ENCODE measurements around the gene RAI14. TPM values are rescaled to one million over a fixed set of nuclear protein-coding genes. Genes with fewer than 3 reads are reported as not detected.
A peak's percentile ranks its signal among the peaks of the same experiment; 100 is the strongest.
"Not testable (repeated sequence)": the region's sequence is repeated elsewhere in the genome, so short reads cannot be mapped to it uniquely, and the experiment has no call there.

The RAI14 gene
- polyA plus RNA-seq, 3 donors: 88.2 to 105 (median 97.5) TPM

DNA sequence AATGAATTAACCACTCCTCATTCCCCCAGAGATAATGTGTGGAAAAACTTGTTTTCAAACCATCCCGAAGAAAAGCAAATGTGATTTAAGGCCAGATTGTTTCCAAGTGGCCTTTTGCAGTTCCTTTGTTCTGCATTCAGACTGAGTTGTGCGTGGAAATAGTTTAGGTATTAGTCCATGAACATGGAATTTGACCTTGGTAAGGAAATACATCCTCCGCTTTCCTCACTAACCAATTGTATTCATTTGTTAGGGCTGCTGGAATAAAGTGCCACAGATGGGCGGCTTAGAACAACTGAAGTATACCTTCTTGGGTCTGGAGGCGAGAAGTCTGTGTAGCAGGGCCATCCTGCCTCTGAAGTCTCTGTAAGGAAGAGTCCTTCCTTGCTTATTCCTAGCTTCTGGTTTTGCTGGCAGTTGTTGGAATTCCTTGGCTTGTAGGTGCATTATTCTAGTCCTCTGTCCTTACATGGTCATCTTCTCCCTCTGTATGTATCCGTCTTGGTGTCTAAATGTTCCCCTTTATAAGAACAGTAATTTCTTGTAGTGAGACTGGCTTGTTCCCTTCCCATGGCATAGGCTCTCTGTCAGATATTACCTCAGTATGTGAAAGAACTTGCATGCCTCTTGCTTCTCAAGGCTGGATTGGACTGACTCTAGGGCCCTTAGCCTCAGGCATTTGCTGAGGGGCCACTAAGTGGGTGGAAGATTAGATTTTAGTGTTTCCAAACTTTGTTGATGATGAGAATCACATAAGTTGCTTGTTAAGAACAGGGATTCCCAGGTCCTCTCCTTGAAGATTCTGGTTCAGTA is 53.9 kb downstream of the RAI14 start:
- DNase-seq (ENCODE audit: extremely low read depth in 1 of 11, low read depth in 9 of 11, low spot score in 4 of 11): peak in 2 of 11 donors; percentile 23 to 48

DNA sequence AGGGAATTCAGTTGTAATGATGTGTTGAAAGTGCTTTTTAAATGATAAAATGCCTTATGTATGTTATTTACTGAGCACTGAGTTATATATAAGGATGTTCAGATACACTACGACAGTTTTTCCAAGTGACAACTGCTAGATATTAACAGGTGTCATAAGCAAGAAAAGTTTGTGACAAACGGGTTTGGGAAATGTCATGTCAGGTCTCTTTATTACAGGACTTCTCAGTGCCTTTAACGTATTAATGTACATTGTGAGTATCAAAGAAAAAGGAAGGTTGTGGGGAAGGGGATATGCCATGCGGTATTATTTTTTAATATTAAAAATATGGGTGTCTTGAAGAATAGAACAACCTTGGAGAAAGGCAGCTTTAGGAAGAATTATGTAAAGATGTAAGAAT is 56.4 kb downstream of the RAI14 start:
- no peak for DNase-seq (ENCODE audit: extremely low read depth in 1 of 11, low read depth in 9 of 11, low spot score in 4 of 11)

DNA sequence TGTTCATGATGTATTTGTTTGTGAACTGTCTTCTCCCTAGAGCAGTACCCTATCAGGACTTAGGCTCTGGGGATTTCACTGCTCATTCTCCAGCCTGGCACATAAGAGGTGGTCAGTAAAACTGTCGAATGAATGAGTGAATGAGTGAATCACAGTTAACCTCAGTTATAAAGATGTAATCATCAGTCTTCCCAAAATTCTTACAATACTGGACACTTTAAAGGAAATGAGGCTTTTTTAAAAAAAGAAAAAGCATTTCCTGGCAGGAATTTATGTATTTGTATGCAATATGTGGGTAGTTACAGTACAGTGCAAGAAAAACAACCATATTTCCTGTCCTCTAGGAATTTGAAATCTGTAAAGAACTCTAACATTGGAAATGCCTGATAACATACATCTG is 59.6 kb downstream of the RAI14 start:
- peak in 1 of 11 donors; percentile 35 for DNase-seq (ENCODE audit: extremely low read depth in 1 of 11, low read depth in 9 of 11, low spot score in 4 of 11)

DNA sequence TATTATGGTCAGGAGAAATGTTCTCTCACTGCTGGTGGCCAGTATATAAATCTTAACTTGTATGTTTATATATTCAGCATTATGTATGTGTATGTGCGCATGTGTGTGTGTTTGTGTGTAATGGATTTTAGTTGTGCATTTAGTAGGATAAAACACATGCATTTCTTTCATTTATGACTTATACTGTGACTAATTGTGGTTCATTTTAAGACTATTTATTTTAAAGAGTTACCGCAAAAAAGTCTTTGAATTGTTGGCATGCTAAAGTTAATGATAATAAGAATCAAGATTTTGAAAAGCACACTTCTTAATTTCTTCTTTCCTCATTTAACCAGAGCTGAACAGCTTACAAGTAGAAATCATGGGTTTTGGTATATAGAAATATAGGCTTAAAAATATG is 60.9 kb downstream of the RAI14 start:
- no peak for DNase-seq (ENCODE audit: extremely low read depth in 1 of 11, low read depth in 9 of 11, low spot score in 4 of 11)

DNA sequence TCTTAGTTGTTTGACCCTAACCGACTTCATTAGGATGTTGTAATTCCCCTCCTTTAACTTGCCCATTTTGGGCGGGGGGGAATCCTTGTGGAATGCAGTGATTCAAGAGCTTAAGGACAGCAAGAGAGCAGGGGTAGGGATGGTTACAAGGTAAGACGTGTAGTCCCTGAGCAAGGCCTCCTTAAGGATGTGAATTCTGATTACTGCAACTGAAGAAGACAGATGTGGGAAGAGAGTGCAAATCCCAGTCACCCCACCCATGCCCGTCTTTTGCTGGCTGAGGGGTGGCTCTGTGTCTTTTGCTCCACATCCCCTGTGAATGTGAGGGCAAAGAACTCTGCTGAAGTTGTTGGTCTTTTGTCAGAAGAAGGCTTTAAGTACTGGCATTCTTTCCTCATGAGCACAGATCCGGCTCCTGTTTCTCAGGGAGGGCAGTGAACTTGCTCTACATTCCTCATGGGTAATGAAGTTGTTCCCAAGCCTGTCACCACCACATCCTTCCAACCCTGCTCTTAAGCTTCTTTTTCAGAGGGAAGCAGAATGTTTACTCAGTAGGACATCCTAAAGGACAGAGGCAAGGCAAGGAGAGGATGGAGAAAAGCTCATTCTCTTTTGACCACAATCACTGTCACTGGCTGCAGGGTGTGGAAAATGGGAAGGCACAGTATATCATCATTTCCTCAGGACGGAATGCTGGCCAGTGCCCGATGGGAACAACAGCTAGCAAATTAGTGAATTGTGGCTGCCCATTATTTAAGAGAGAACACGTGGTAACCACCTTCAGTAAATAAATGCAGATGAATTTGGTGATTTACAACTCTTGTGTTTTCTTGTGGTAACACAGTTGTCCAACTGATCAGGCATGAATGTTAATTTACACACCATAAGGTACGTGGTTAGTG is 61.5 kb downstream of the RAI14 start:
- DNase-seq (ENCODE audit: extremely low read depth in 1 of 11, low read depth in 9 of 11, low spot score in 4 of 11): peak in 10 of 11 donors; percentile 50 to 91 (median 72)

DNA sequence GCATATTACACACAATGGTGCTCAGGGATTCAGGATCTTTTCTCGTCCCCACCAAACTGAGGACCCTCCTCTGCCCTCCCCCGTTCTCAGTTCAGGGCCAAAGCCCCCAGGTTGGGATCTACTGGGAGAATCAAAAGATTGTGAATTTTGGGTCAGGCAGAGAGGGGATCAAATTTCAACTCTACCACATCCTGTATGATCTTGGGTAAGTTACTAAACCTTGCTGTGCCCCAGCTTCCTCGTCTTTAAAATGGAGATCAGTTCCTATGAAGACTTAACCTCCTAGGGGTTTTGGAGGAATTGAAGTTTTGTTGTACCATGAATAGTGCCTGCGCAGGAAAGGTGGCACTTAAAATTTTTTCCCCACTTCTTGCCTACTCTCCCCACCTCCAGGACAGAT is 62.4 kb downstream of the RAI14 start:
- no peak for DNase-seq (ENCODE audit: extremely low read depth in 1 of 11, low read depth in 9 of 11, low spot score in 4 of 11)

DNA sequence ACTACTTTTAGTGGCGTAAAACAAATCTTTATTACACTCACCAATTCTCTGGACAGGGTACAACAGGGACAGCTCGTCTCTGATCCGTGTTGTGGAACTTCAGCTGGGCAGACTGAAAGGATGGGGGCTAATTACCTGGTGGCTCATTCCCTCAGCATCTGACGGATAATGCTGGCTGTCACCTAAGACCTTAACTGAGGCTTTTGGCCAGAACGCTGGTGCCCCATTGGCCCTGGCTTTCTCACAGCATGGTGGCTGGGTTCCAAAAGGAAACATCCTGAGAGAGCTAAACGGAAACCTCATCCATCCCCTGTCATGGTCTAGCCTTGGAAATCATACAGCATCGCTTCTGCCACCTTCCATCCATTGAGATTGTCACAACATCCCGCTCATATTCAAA is 62.9 kb downstream of the RAI14 start:
- DNase-seq (ENCODE audit: extremely low read depth in 1 of 11, low read depth in 9 of 11, low spot score in 4 of 11): no peak

DNA sequence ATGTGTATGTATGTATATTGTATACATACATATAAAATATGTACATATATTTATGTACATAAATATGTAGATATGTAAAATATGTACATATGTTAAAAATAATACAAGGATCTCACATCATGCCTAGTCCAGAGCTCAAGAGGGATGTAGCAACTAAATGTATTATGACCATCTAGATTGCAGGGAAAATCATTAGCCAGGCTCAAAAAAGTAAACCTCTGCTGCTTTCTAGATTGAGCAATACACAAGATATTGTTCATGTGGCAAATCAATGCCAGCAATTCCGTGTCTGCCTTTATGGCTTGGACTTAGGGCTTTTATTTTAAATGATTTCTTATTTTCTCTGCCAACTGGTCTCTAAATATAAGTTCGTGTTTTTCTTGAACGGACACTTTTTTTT is 65.2 kb downstream of the RAI14 start:
- no peak for DNase-seq (ENCODE audit: extremely low read depth in 1 of 11, low read depth in 9 of 11, low spot score in 4 of 11)

DNA sequence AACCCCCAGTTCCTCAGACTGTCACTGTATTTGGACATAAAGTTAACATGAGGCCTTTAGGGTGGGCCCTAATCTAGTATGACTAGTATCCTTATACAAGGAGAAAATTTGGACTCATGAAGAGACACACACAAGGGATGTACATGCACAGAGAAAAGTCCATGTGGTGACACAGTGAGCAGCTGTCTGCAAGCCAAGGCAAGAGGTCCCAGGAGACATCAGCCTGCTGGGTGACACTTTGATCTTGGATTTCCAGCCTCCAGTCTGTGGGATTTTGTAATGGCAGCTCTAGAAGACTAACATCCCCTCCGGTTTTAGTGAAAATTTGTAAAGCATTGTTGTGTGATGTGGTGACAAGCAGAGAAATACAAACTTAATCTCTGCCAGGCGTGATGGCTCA is 66.1 kb downstream of the RAI14 start:
- no peak for DNase-seq (ENCODE audit: extremely low read depth in 1 of 11, low read depth in 9 of 11, low spot score in 4 of 11)

DNA sequence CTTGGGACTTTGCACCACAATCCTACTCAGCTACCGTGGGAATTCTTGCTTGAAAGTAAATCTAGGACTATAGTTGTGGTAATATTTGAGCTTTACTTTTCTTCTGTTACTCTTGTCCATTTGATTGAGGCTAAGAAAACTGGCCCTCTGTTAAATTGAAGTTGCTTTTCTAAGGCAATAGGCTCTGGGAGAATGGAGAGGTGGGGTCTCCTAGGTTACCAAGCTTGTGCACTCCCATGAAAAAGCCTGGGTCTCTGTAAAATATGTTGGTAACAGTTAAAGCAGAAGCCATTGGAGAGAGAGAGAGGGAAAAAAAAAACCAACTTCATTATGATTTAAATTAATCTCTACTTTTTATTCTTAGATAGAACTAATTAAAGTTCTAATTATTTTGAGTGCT is 68.6 kb downstream of the RAI14 start:
- DNase-seq (ENCODE audit: extremely low read depth in 1 of 11, low read depth in 9 of 11, low spot score in 4 of 11): no peak

DNA sequence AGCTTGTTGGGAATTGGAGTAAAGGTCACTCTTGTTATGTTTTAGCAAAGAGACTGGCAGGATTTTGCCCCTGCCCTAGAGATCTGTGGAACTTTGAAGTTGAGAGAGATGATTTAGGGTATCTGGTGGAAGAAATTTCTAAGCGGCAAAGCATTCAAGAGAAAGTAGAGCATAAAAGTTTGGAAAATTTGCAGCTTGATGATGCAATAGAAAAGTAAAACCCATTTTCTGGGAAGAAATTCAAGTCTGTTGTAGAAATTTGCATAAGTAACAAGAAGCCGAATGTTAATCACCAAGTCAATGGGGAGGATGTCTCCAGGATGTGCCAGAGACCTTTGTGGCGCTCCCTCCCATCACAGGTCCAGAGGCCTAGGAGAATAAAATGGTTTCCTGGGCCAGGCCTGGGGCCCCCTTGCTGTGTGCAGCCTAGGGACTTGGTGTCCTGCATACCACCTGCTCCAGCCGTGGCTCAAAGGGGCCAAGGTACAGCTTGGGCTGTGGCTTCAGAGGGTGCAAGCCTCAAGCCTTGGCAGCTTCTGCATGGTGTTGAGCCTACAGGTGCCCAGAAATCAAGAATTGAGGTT is 71.1 kb downstream of the RAI14 start:
- DNase-seq (ENCODE audit: extremely low read depth in 1 of 11, low read depth in 9 of 11, low spot score in 4 of 11): not testable (repeated sequence)

DNA sequence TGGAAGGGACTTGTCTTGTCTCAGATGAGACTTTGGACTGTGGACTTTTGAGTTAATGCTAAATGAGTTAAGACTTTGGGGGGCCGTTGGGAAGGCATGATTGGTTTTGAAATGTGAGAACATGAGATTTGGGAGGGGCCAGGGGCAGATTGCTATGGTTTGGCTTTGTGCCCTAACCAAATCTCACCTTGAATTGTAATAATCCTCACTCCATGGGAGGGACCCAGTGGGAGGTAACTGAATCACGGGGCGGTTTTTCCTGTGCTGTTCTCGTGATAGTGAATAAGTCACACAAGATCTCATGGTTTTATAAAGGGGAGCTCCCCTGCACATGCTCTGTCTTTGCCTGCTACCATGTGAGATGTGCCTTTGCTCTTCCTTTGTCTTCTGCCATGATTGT is 72.1 kb downstream of the RAI14 start:
- no peak for DNase-seq (ENCODE audit: extremely low read depth in 1 of 11, low read depth in 9 of 11, low spot score in 4 of 11)

DNA sequence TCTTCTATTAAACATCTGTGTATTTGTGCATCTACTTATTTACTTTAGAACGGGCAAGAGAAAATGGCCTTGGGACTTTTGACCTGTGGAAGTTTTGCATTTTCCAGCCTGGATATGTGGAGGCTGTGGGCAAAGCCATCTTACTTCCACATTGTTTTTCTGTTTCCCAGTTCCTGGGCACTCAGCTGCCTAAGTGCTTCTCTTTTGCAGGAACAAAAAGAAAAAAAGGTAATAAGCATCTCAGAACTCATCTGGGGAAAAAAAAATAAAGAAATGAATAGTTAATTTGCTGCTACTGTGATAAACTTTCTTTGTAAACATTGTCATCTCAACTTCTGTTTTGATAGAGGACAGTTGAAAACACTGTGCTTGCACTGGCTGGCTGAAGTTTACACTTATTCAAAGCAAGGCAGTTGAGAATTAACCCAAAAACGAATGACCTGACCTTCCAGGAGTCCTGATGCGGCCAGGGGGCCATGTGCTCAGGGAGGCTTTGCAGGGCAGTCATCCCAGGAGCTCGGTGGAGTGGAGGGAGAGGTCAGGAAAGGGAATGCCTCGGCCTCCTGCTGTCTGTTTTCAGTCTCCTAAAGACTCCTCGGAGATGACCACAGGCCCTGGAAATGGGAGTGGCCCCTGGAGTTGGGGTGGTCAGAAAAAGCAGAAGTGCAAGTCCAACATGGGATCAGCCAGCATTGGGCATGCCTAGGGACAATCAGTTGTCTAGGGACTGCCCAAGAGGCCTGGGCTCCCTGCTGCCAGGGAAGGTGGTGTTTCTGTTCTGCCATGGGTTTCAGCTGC is 75.5 kb downstream of the RAI14 start:
- no peak for DNase-seq (ENCODE audit: extremely low read depth in 1 of 11, low read depth in 9 of 11, low spot score in 4 of 11)

DNA sequence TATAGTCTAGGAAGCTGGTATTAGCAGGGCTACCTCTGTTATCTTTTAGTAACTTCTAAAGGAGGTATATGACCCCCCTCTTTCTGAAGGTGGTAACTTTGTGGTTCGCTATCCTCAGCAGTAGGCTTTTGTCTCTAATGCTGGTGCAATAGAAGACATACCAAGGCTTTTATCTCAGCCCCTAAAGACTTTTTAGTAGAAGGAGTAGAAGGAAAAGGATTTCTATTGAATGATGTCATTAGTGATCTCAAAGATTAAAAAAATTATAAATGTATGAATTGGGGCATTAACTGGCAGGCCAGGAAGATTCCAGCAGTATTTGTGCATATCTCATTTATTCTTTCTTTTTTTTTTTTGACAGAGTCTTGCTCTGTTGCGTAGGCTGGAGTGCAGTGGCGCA is 78.2 kb downstream of the RAI14 start:
- DNase-seq (ENCODE audit: extremely low read depth in 1 of 11, low read depth in 9 of 11, low spot score in 4 of 11): no peak

DNA sequence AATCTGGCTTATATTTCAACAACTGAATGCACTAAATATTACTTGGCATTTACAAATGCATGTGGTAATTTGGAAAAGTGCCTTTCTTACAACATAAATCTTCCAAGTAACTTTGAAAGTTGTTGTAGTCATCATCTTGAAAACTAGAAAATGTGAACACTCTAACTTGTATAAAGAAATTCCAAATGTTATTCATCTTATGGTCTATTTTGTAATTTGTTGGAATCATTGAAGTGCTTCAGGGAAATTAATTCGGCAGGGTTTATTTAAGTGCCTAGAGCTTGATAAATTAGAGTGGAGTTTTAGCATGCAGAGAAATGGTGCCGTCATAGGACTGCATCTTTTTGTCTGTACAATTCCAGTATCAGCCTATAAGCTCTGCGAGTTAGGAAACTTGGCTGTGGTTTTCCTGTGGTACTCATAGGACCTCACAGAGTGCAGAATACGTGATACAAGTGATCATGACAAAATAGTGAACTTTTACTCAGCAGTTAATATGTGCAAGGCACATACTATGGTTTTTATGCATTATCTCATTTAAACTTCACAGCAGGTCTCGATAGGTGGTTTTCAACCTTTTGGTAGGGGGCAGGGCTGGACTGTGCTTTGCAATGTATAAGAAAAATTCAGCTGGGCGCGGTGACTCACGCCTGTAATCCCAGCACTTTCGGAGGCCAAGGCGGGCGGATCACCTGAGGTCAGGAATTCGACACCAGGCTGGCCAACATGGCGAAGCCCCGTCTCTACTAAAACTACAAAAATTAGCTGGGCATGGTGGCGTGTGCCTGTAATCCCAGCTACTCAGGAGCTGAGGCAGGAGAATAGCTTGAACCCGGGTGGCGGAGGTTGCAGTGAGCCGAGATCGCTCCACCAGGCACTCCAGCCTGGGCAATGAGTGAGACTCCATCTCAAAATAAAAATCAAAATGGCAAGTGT is 79.6 kb downstream of the RAI14 start:
- DNase-seq (ENCODE audit: extremely low read depth in 1 of 11, low read depth in 9 of 11, low spot score in 4 of 11): no peak

DNA sequence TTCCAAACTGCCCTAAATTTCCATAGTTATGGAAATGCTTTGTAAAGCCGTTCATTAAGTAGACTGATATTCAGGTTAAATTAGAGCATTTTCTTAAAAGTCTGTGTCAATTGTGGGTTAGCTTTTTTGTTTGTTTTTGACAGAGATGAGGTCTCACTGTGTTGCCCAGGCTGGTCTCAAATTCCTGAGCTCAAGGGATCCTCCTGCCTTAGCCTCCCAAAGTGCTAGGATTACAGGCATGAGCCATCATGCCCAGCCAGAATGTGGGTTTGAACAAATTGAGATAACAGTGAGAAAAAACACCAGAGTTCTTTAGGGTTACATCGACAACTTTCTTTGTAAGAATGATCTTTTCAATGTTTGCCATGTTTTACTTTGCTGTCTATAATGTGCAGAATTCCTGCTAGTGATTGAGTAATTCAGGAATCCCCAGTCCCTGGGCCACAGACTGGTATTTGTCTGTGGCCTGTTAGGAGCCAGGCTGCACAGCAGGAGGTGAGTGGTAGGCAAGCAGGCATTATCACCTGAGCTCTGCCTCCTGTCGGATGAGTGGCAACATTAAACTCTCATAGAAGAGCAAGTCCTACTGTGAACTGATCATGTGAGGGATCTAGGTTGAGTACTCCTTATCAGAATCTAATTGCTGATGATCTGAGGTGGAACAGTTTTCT is 80.5 kb downstream of the RAI14 start:
- DNase-seq (ENCODE audit: extremely low read depth in 1 of 11, low read depth in 9 of 11, low spot score in 4 of 11): no peak

DNA sequence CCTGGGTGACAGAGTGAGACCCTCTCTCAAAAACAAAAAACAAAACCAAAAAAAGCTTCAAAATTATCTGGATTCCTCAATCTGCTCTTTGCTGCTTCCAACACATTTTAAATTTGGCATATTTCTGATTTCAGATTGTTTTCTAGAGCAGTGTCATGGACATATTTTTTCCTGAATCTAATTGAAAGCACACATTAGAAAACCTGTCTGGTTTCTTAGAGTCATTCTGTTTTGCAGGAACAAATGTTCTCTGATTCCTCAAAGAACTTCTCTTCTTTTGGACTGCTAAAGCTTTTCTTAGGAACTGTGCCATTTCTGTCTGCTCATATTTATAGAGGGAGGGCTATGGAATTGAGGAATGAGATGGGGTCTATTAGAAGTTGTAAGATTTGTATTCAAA is 81.6 kb downstream of the RAI14 start:
- no peak for DNase-seq (ENCODE audit: extremely low read depth in 1 of 11, low read depth in 9 of 11, low spot score in 4 of 11)

DNA sequence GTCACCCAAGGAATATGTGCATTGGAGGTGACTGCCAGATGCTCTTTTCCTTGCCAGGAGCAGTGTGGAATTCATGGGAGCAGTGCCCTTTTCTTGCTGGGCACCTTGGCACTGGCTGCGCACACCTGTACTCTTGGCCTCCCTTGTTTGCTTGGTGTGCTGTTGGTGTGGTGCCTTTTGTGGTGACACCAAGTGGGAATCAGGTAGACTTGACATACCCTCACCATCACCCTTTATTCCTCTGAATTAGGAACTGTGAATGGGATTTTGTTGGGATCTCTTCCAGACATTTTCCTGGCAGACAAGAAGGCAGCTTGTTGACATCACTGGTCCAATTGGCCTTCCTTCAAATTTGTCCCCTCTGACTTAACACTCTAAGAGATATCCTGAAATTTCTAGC is 82.3 kb downstream of the RAI14 start:
- DNase-seq (ENCODE audit: extremely low read depth in 1 of 11, low read depth in 9 of 11, low spot score in 4 of 11): no peak

Data from renal cortex interstitium (tissue), 11 donors.